Gastrocnemius medialis (tissue), 4 donors: ENCODE data around the gene TCF3. TPM values are rescaled to one million over a fixed set of nuclear protein-coding genes. Genes with fewer than 3 reads are reported as not detected.
A peak's percentile ranks its signal among the peaks of the same experiment; 100 is the strongest.

Experiments used
- ATAC-seq, 2 donors: fragments of 150-250 bp; one replicate each; pipeline ENCODE4 v1.9.1; 2016
- DNase-seq, 2 donors: peaks; one replicate each; pipeline ENCODE4 v3.0.0-alpha.2; 2019
- H3K27ac ChIP-seq, 4 donors: fragments of 200-600 bp; sonication (generic); 1 replicate in 1 of 4; 2 replicates in 3 of 4; pipeline ENCODE4 v1.5.1; 2016 to 2018; ENCODE audit warnings: mild to moderate bottlenecking in 2 of 4, moderate library complexity in 1 of 4
- H3K27me3 ChIP-seq, 3 donors: fragments of 200-600 bp; sonication (generic) in 2 of 3; 1 replicate in 1 of 3; 2 replicates in 2 of 3; pipeline versions ENCODE4 v1.5.1 to v1.6.0; 2016 to 2019; ENCODE audit warnings: mild to moderate bottlenecking in 1 of 3, moderate library complexity in 1 of 3
- H3K36me3 ChIP-seq, 2 donors: fragments of 200-600 bp; sonication (generic) in 1 of 2; one replicate each; pipeline ENCODE4 v1.5.1; 2017 to 2018
- H3K4me1 ChIP-seq, 2 donors: fragments of 200-600 bp; sonication (generic) in 1 of 2; one replicate each; pipeline ENCODE4 v1.5.1; 2016 to 2017; ENCODE audit warnings: mild to moderate bottlenecking in 2 of 2
- H3K4me3 ChIP-seq, 4 donors: fragments of 200-600 bp; sonication (generic) in 3 of 4; 1 replicate in 1 of 4; 2 replicates in 3 of 4; pipeline ENCODE4 v1.5.1; 2016 to 2019; ENCODE audit warnings: mild to moderate bottlenecking in 2 of 4
- H3K9me3 ChIP-seq, 3 donors: fragments of 200-600 bp; sonication (generic) in 2 of 3; 1 replicate in 1 of 3; 2 replicates in 2 of 3; pipeline ENCODE4 v1.5.1; 2016 to 2019
- CTCF ChIP-seq, 5 experiments: fragments of 450-650 bp in 3 of 5; fragments of 200-600 bp in 2 of 5; sonication (generic) in 2 of 5; IDR thresholded peaks in 4 of 5; conservative IDR thresholded peaks in 1 of 5; 1 replicate in 4 of 5; 2 replicates in 1 of 5; pipeline ENCODE4 v1.5.1; 2016 to 2019; ENCODE audit warnings: antibody characterized with exemption in 5 of 5, mild to moderate bottlenecking in 3 of 5, moderate library complexity in 3 of 5
- POLR2A ChIP-seq, 2 donors: fragments of 450-650 bp; IDR thresholded peaks; one replicate each; pipeline ENCODE4 v1.6.1; 2017; ENCODE audit warnings: antibody characterized with exemption in 2 of 2, mild to moderate bottlenecking in 2 of 2, moderate library complexity in 2 of 2
- in situ Hi-C, 4 donors: fragments of 200-750 bp; cut with MboI; loops; one replicate each; pipeline versions ENCODE4 v1.15.0 to v1.8.0; 2017; ENCODE audit warnings: low sequenced_read_pairs in 4 of 4
- intact Hi-C: fragments of 100-400 bp; cut with DNase I; formaldehyde crosslinking; loops from one replicate; pipeline ENCODE4 v1.15.1; 2023; ENCODE audit warnings: low total_unique reads
- total RNA-seq, 4 donors: library from RNA; depleted of rRNA; stranded (reverse); fragments of >200 nt; gene quantifications; one replicate each; pipeline versions ENCODE4 v1.1.0 to v1.2.3, GENCODE V29; 2016

The TCF3 gene
- total RNA-seq, 4 donors from 2014 or later: 22.0 to 58.6 (median 42.5) TPM

- TF ChIP-seq CTCF (IDR thresholded peaks at IDR 0.05 in 4 of 5, conservative IDR thresholded peaks at IDR 0.05 in 1 of 5) (peak in 1 of 5 experiments; percentile 20), POLR2A (IDR thresholded peaks at IDR 0.05) (peak; percentile 88 to 91)
- Histone ChIP-seq H3K4me1 (peaks cover 22 to 30% of the 10 kb centered on the region in 2 donors), H3K27me3 (no peaks in the 10 kb centered on the region), H3K27ac (peak overlapping the region; percentile 88 to 98 (median 93)), H3K36me3 (peaks cover 0 to 20% of the 10 kb centered on the region in 2 donors), H3K4me3 (peak overlapping the region; percentile 76 to 90 (median 84)), H3K9me3 (no peaks in the 10 kb centered on the region)
- intact Hi-C loops (loop anchor here (1.0 kb wide), 3 partner anchors 13 to 102 kb away; partner anchors contain the start of genes PCSK4, TCF3 and UQCR11), in situ Hi-C loops (no loop called here)
- DNase-seq: peak; percentile 68 to 85
- peak; percentile 80 to 87 for ATAC-seq
Observed at GRCh38 chr19:1592024-1592754, 60.2 kb downstream of the TCF3 start.

GRCh38 chr19:1591421-1592023, 60.9 kb downstream of the TCF3 start:
- in situ Hi-C loops: no loop called here
- TF ChIP-seq CTCF (IDR thresholded peaks at IDR 0.05 in 4 of 5, conservative IDR thresholded peaks at IDR 0.05 in 1 of 5) (no peak), POLR2A (IDR thresholded peaks at IDR 0.05) (no peak)
- peak in 1 of 2 donors; percentile 29 for DNase-seq
- intact Hi-C loops: loop anchor here (1.0 kb wide), 3 partner anchors 14 to 101 kb away; partner anchors contain the start of genes PCSK4, TCF3 and UQCR11
- H3K9me3 ChIP-seq: no peaks in the 10 kb centered on the region
- peaks cover 22 to 30% of the 10 kb centered on the region in 2 donors for H3K4me1 ChIP-seq
- no peaks in the 10 kb centered on the region for H3K27me3 ChIP-seq
- ATAC-seq: peak; percentile 14 to 15
- peak overlapping the region; percentile 76 to 90 (median 84) for H3K4me3 ChIP-seq
- H3K27ac ChIP-seq: peak overlapping the region; percentile 88 to 98 (median 93)
- H3K36me3 ChIP-seq: peaks cover 0 to 13% of the 10 kb centered on the region in 2 donors

GRCh38 chr19:1590641-1591397, 61.6 kb downstream of the TCF3 start:
- in situ Hi-C loops: no loop called here
- DNase-seq: no peak
- peak overlapping the region; percentile 76 to 90 (median 84) for H3K4me3 ChIP-seq
- no peaks in the 10 kb centered on the region for H3K27me3 ChIP-seq
- no peak for TF ChIP-seq CTCF (IDR thresholded peaks at IDR 0.05 in 4 of 5, conservative IDR thresholded peaks at IDR 0.05 in 1 of 5)
- no peak for TF ChIP-seq POLR2A (IDR thresholded peaks at IDR 0.05)
- H3K9me3 ChIP-seq: no peaks in the 10 kb centered on the region
- H3K36me3 ChIP-seq: peaks cover 0 to 8% of the 10 kb centered on the region in 2 donors
- peaks cover 22 to 30% of the 10 kb centered on the region in 2 donors for H3K4me1 ChIP-seq
- intact Hi-C loops: no loop called here
- H3K27ac ChIP-seq: peak overlapping the region; percentile 88 to 98 (median 93)
- no peak for ATAC-seq

- ATAC-seq (no peak), DNase-seq (no peak)
- in situ Hi-C loops: no loop called here
- H3K4me1 ChIP-seq: peaks cover 22 to 24% of the 10 kb centered on the region in 2 donors
- H3K36me3 ChIP-seq: peaks cover 0 to 12% of the 10 kb centered on the region in 2 donors
- no peaks in the 10 kb centered on the region for H3K9me3 ChIP-seq
- H3K4me3 ChIP-seq: no peak overlapping the region
- peak overlapping the region in 2 of 4 donors; percentile 9 to 29 for H3K27ac ChIP-seq
- TF ChIP-seq POLR2A (IDR thresholded peaks at IDR 0.05) (no peak), CTCF (IDR thresholded peaks at IDR 0.05 in 4 of 5, conservative IDR thresholded peaks at IDR 0.05 in 1 of 5) (no peak)
- intact Hi-C loops: no loop called here
- H3K27me3 ChIP-seq: no peaks in the 10 kb centered on the region
Observed at GRCh38 chr19:1587872-1588271, 64.5 kb downstream of the TCF3 start.
